HEK293T (cell line): ENCODE results near the gene GRID1.

Experiments used
- CTCF ChIA-PET: fragments of 350-600 bp; formaldehyde crosslinking; extraction: SDS; loops from one replicate; lab custom pipeline; 2021; ENCODE audit warnings: antibody characterized with exemption, inconsistent platforms; lab: Yijun Ruan, JAX
- POLR2A ChIA-PET: fragments of 350-600 bp; formaldehyde crosslinking; extraction: SDS; loops from one replicate; lab custom pipeline; 2020; ENCODE audit warnings: antibody characterized with exemption, inconsistent platforms; lab: Yijun Ruan, JAX
- DNase-seq: peaks from one replicate; pipeline ENCODE4 v3.0.0; 2012; ENCODE audit warnings: mixed read lengths; ENCODE audit errors: extremely low spot score
- ARNT ChIP-seq: fragments of 450-650 bp; IDR thresholded peaks from 2 replicates; pipeline ENCODE4 v1.6.1; 2017; ENCODE audit warnings: mild to moderate bottlenecking
- BHLHE40 ChIP-seq: fragments of 450-650 bp; IDR thresholded peaks from 2 replicates; pipeline ENCODE4 v1.6.1; 2016; ENCODE audit warnings: mild to moderate bottlenecking, moderate library complexity, borderline replicate concordance
- CTBP1 ChIP-seq: fragments of 450-650 bp; IDR thresholded peaks from 2 replicates; pipeline ENCODE4 v1.6.1; 2016; ENCODE audit warnings: borderline replicate concordance
- ELF4 ChIP-seq: fragments of 450-650 bp; IDR thresholded peaks from 2 replicates; pipeline ENCODE4 v1.6.1; 2017; ENCODE audit warnings: antibody characterized with exemption
- FOXA1 ChIP-seq: fragments of 450-650 bp; IDR thresholded peaks from 2 replicates; pipeline ENCODE4 v1.6.1; 2016; ENCODE audit warnings: mild to moderate bottlenecking
- FOXK2 ChIP-seq: fragments of 450-650 bp; IDR thresholded peaks from 2 replicates; pipeline ENCODE4 v1.6.1; 2016; ENCODE audit warnings: mild to moderate bottlenecking
- FOXM1 ChIP-seq: fragments of 450-650 bp; IDR thresholded peaks from 2 replicates; pipeline ENCODE4 v1.6.1; 2017; ENCODE audit warnings: mild to moderate bottlenecking, borderline replicate concordance
- HDGF ChIP-seq: fragments of 450-650 bp; IDR thresholded peaks from 2 replicates; pipeline ENCODE4 v1.6.1; 2017; ENCODE audit warnings: antibody characterized with exemption, borderline replicate concordance
- L3MBTL2 ChIP-seq: fragments of 450-650 bp; conservative IDR thresholded peaks from 2 replicates; pipeline ENCODE4 v1.6.1; 2016; ENCODE audit warnings: mild to moderate bottlenecking
- LEF1 ChIP-seq: fragments of 450-650 bp; IDR thresholded peaks from 2 replicates; pipeline ENCODE4 v1.6.1; 2017; ENCODE audit warnings: mild to moderate bottlenecking, borderline replicate concordance
- NFRKB ChIP-seq: fragments of 450-650 bp; IDR thresholded peaks from 2 replicates; pipeline ENCODE4 v1.6.1; 2016; ENCODE audit warnings: mild to moderate bottlenecking, moderate library complexity
- PKNOX1 ChIP-seq: fragments of 450-650 bp; IDR thresholded peaks from 2 replicates; pipeline ENCODE4 v1.6.1; 2016
- SP1 ChIP-seq: fragments of 450-650 bp; IDR thresholded peaks from 2 replicates; pipeline ENCODE4 v1.6.1; 2017
- SUZ12 ChIP-seq: fragments of 450-650 bp; IDR thresholded peaks from 2 replicates; pipeline ENCODE4 v1.6.1; 2016; ENCODE audit warnings: mild to moderate bottlenecking
- TARDBP ChIP-seq: fragments of 450-650 bp; IDR thresholded peaks from 2 replicates; pipeline ENCODE4 v1.6.1; 2016
- ZNF384 ChIP-seq: fragments of 450-650 bp; IDR thresholded peaks from 2 replicates; pipeline ENCODE4 v1.6.1; 2016

Gene GRID1

GRCh38 chr10:85613391-85613790 lies 753.2 kb downstream of the GRID1 start:
- CTCF ChIA-PET: no interaction called here
- no peak for TF ChIP-seq ZNF384
- no peak for TF ChIP-seq FOXK2
- no peak for TF ChIP-seq CTBP1
- no peak for TF ChIP-seq ARNT
- TF ChIP-seq FOXM1: no peak
- TF ChIP-seq SUZ12: no peak
- TF ChIP-seq TARDBP: no peak
- TF ChIP-seq BHLHE40: no peak
- TF ChIP-seq FOXA1: no peak
- no peak for TF ChIP-seq HDGF
- TF ChIP-seq LEF1: no peak
- no peak for TF ChIP-seq PKNOX1
- TF ChIP-seq ELF4: no peak
- no peak for TF ChIP-seq SP1
- DNase-seq: no peak
- POLR2A ChIA-PET: no interaction called here

GRCh38 chr10:85612833-85613232 lies 753.8 kb downstream of the GRID1 start:
- POLR2A ChIA-PET: no interaction called here
- TF ChIP-seq SUZ12 (no peak), FOXM1 (no peak), ZNF384 (no peak), NFRKB (no peak), TARDBP (no peak), HDGF (no peak), L3MBTL2 (no peak), PKNOX1 (no peak), LEF1 (no peak), CTBP1 (no peak), FOXK2 (no peak)
- CTCF ChIA-PET: interaction anchor here (1.0 kb wide), 1 partner anchor 16 kb away, joined by 3 read pairs; no protein-coding TSS in a partner anchor
- no peak for DNase-seq

- no peak for DNase-seq
- ChIA-PET CTCF (interaction anchor here (1.0 kb wide), 1 partner anchor 15 kb away, joined by 3 read pairs; no protein-coding TSS in a partner anchor), POLR2A (no interaction called here)
- TF ChIP-seq LEF1: no peak
- no peak for TF ChIP-seq FOXK2
- no peak for TF ChIP-seq BHLHE40
Measured at GRCh38 chr10:85612378-85612775, 754.2 kb downstream of the GRID1 start.

- ChIA-PET POLR2A (no interaction called here), CTCF (interaction anchor here (1.0 kb wide), 1 partner anchor 15 kb away, joined by 3 read pairs; no protein-coding TSS in a partner anchor)
- TF ChIP-seq ELF4: no peak
- no peak for TF ChIP-seq LEF1
- no peak for TF ChIP-seq SUZ12
- no peak for TF ChIP-seq FOXK2
- no peak for DNase-seq
Measured at GRCh38 chr10:85611746-85612377, 754.7 kb downstream of the GRID1 start.

GRCh38 chr10:85611093-85611740 lies 755.4 kb downstream of the GRID1 start:
- no peak for TF ChIP-seq L3MBTL2
- TF ChIP-seq CTBP1: no peak
- TF ChIP-seq NFRKB: no peak
- TF ChIP-seq ZNF384: no peak
- TF ChIP-seq HDGF: no peak
- TF ChIP-seq BHLHE40: no peak
- no peak for TF ChIP-seq FOXK2
- TF ChIP-seq PKNOX1: no peak
- TF ChIP-seq TARDBP: no peak
- no peak for TF ChIP-seq FOXA1
- TF ChIP-seq LEF1: no peak
- no peak for TF ChIP-seq ARNT
- no peak for TF ChIP-seq SP1
- no peak for TF ChIP-seq ELF4
- TF ChIP-seq SUZ12: no peak
- TF ChIP-seq FOXM1: no peak
- ChIA-PET CTCF (no interaction called here), POLR2A (no interaction called here)
- DNase-seq: no peak

GRCh38 chr10:85610381-85611092 lies 756.1 kb downstream of the GRID1 start:
- POLR2A ChIA-PET: no interaction called here
- CTCF ChIA-PET: no interaction called here
- TF ChIP-seq TARDBP (no peak), ZNF384 (no peak), PKNOX1 (no peak), ARNT (no peak), ELF4 (no peak), SP1 (no peak), L3MBTL2 (no peak), FOXM1 (no peak), SUZ12 (no peak), LEF1 (no peak), FOXA1 (no peak), FOXK2 (no peak), HDGF (no peak), NFRKB (no peak), BHLHE40 (no peak), CTBP1 (no peak)
- no peak for DNase-seq
